Smooth muscle cell (in vitro differentiated cells): Measurements from ENCODE around the gene ELN. TPM values are rescaled to one million over a fixed set of nuclear protein-coding genes. Genes with fewer than 3 reads are reported as not detected.

Source experiments
- DNase-seq: peaks from one replicate; lab custom pipeline; 2025; ENCODE audit not compliant: unreplicated experiment; lab: John Stamatoyannopoulos, UW
- H2AFZ ChIP-seq: fragments of 200-600 bp; sonication (generic); 2 replicates; pipeline ENCODE4 v1.6.0; 2016; ENCODE audit warnings: antibody characterized with exemption, low read depth, mild to moderate bottlenecking
- H3F3A ChIP-seq: fragments of 200-600 bp; sonication (generic); 2 replicates; pipeline ENCODE4 v1.6.0; 2017; ENCODE audit warnings: antibody characterized with exemption, low read depth
- H3K27ac ChIP-seq: fragments of 200-600 bp; sonication (generic); 2 replicates; pipeline ENCODE4 v1.5.1; 2016; ENCODE audit warnings: low read depth, mild to moderate bottlenecking
- H3K27me3 ChIP-seq: fragments of 200-600 bp; sonication (generic); 2 replicates; pipeline ENCODE4 v1.6.1; 2016; ENCODE audit warnings: low read depth, mild to moderate bottlenecking
- H3K36me3 ChIP-seq: fragments of 200-600 bp; sonication (generic); 2 replicates; pipeline ENCODE4 v1.5.1; 2016; ENCODE audit warnings: low read depth
- H3K4me1 ChIP-seq: fragments of 200-600 bp; sonication (generic); 2 replicates; pipeline ENCODE4 v1.5.1; 2016; ENCODE audit warnings: low read depth
- H3K4me2 ChIP-seq: fragments of 200-600 bp; sonication (generic); 2 replicates; pipeline ENCODE4 v1.6.0; 2016; ENCODE audit warnings: mild to moderate bottlenecking
- H3K4me3 ChIP-seq: fragments of 200-600 bp; sonication (generic); 2 replicates; pipeline ENCODE4 v1.5.1; 2016; ENCODE audit warnings: mild to moderate bottlenecking
- H3K79me2 ChIP-seq: fragments of 200-600 bp; sonication (generic); 2 replicates; pipeline ENCODE4 v1.6.0; 2016; ENCODE audit warnings: low read depth, mild to moderate bottlenecking
- H3K9ac ChIP-seq: fragments of 200-600 bp; sonication (generic); 2 replicates; pipeline ENCODE4 v1.6.0; 2016; ENCODE audit warnings: low read depth
- H3K9me3 ChIP-seq: fragments of 200-600 bp; sonication (generic); replicated peaks from 2 replicates; pipeline ENCODE4 v1.5.1; 2016; ENCODE audit warnings: low read depth
- H4K20me1 ChIP-seq: fragments of 200-600 bp; sonication (generic); 2 replicates; pipeline ENCODE4 v1.6.0; 2016; ENCODE audit warnings: low read depth
- CTCF ChIP-seq: fragments of 200-600 bp; sonication (generic); IDR thresholded peaks from 2 replicates; pipeline ENCODE4 v1.5.1; 2017; ENCODE audit warnings: borderline replicate concordance, mild to moderate bottlenecking, antibody characterized with exemption; ENCODE audit not compliant: insufficient read depth, poor library complexity, severe bottlenecking
- WGBS: methylation state at CpG from one replicate; pipeline ENCODE4 v1.1.7; 2016; ENCODE audit warnings: low lambda C conversion rate; 5-methylcytosine and 5-hydroxymethylcytosine counted together
- polyA plus RNA-seq: library from polyadenylated mRNA; unstranded; fragments of >200 nt; fragmentation: Nextera tagmentation; extraction: Ambion mirVana; gene quantifications from 2 replicates; pipeline ENCODE4 v1.2.1, GENCODE V29; 2016
- total RNA-seq: library from RNA; depleted of rRNA; stranded (reverse); fragments of >200 nt; gene quantifications from 2 replicates; pipeline ENCODE4 v1.2.3, GENCODE V29; 2014

ELN gene
- total and polyA plus RNA-seq, 2 experiments from 2014 or later, result 0.13 TPM; not detected in 1

- WGBS, result 53% methylated on average over 16 of the region's 16 CpGs
- no peak overlapping the region for H3K4me3 ChIP-seq
- H3K79me2 ChIP-seq, result no peaks in the 10 kb centered on the region
- no peak overlapping the region for H3K4me2 ChIP-seq
- H2AFZ ChIP-seq, result no peak overlapping the region
- no peaks in the 10 kb centered on the region for H3K9me3 ChIP-seq
- H4K20me1 ChIP-seq, result no peaks in the 10 kb centered on the region
- TF ChIP-seq CTCF, result no peak
- no peaks in the 10 kb centered on the region for H3F3A ChIP-seq
- H3K9ac ChIP-seq, result no peak overlapping the region
- no peaks in the 10 kb centered on the region for H3K4me1 ChIP-seq
- no peaks in the 10 kb centered on the region for H3K36me3 ChIP-seq
- no peak overlapping the region for H3K27ac ChIP-seq
- H3K27me3 ChIP-seq, result no peaks in the 10 kb centered on the region
- no peak for DNase-seq
Measured at GRCh38 chr7:74002474-74003017, 25.4 kb upstream of the ELN start.

GRCh38 chr7:74003621-74004020 lies 24.4 kb upstream of the ELN start:
- Histone ChIP-seq H3K27ac (no peak overlapping the region), H2AFZ (no peak overlapping the region), H3F3A (no peaks in the 10 kb centered on the region), H3K9me3 (no peaks in the 10 kb centered on the region), H3K79me2 (no peaks in the 10 kb centered on the region), H3K4me3 (no peak overlapping the region), H3K4me1 (no peaks in the 10 kb centered on the region), H3K4me2 (no peak overlapping the region), H3K9ac (no peak overlapping the region), H3K27me3 (no peaks in the 10 kb centered on the region), H3K36me3 (no peaks in the 10 kb centered on the region), H4K20me1 (no peaks in the 10 kb centered on the region)
- no peak for DNase-seq
- WGBS, result 97% methylated on average over 8 of the region's 8 CpGs
- TF ChIP-seq CTCF, result no peak

GRCh38 chr7:74006032-74006431 lies 21.9 kb upstream of the ELN start:
- H3F3A ChIP-seq, result no peaks in the 10 kb centered on the region
- DNase-seq, result no peak
- H3K27ac ChIP-seq, result no peak overlapping the region
- no peaks in the 10 kb centered on the region for H3K36me3 ChIP-seq
- H4K20me1 ChIP-seq, result no peaks in the 10 kb centered on the region
- H3K4me2 ChIP-seq, result no peak overlapping the region
- H3K4me3 ChIP-seq, result no peak overlapping the region
- no peak overlapping the region for H3K9ac ChIP-seq
- TF ChIP-seq CTCF, result no peak
- H3K27me3 ChIP-seq, result no peaks in the 10 kb centered on the region
- no peak overlapping the region for H2AFZ ChIP-seq
- no peaks in the 10 kb centered on the region for H3K4me1 ChIP-seq
- H3K79me2 ChIP-seq, result no peaks in the 10 kb centered on the region
- 79% methylated on average over 5 of the region's 5 CpGs for WGBS
- no peaks in the 10 kb centered on the region for H3K9me3 ChIP-seq
